ENCODE measurements around the gene SIGMAR1. TPM values are rescaled to one million over a fixed set of nuclear protein-coding genes. Genes with fewer than 3 reads are reported as not detected.

Gene SIGMAR1
- total and polyA plus RNA-seq, 10 donors: 19.4 to 39.7 (median 27.6) TPM

GRCh38 chr9:34651321-34651720 is 13.7 kb upstream of the SIGMAR1 start:
- Histone ChIP-seq H3K4me3 (peak overlapping the region in 2 of 8 donors; percentile 24 to 48), H3K27me3 (replicated peaks in 1 of 7) (no peaks in the 10 kb centered on the region), H3K27ac (peak overlapping the region in 7 of 8 donors; percentile 51 to 70 (median 67)), H3K9me3 (no peaks in the 10 kb centered on the region), H3K4me1 (peaks cover 27 to 85% (median 48%) of the 10 kb centered on the region in 6 donors), H3K36me3 (peaks cover 0 to 38% (median 25%) of the 10 kb centered on the region in 6 donors)
- no peak for DNase-seq
- 57 to 81% (median 79%) methylated on average over 4 of the region's 4 CpGs for WGBS, 5 donors
- TF ChIP-seq, protein P1, sequence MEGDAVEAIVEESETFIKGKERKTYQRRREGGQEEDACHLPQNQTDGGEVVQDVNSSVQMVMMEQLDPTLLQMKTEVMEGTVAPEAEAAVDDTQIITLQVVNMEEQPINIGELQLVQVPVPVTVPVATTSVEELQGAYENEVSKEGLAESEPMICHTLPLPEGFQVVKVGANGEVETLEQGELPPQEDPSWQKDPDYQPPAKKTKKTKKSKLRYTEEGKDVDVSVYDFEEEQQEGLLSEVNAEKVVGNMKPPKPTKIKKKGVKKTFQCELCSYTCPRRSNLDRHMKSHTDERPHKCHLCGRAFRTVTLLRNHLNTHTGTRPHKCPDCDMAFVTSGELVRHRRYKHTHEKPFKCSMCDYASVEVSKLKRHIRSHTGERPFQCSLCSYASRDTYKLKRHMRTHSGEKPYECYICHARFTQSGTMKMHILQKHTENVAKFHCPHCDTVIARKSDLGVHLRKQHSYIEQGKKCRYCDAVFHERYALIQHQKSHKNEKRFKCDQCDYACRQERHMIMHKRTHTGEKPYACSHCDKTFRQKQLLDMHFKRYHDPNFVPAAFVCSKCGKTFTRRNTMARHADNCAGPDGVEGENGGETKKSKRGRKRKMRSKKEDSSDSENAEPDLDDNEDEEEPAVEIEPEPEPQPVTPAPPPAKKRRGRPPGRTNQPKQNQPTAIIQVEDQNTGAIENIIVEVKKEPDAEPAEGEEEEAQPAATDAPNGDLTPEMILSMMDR (IDR thresholded peaks at IDR 0.05 in 8 of 11, conservative IDR thresholded peaks at IDR 0.05 in 3 of 11): no peak
- intact Hi-C loops (cut with DNase I; ENCODE audit: low total_unique reads): no loop called here

- no peak for DNase-seq
- Histone ChIP-seq H3K4me1 (peaks cover 32 to 90% (median 53%) of the 10 kb centered on the region in 6 donors), H3K9me3 (no peaks in the 10 kb centered on the region), H3K27me3 (replicated peaks in 1 of 7) (no peaks in the 10 kb centered on the region), H3K36me3 (peaks cover 0 to 38% (median 25%) of the 10 kb centered on the region in 6 donors), H3K4me3 (no peak overlapping the region), H3K27ac (peak overlapping the region in 4 of 8 donors; percentile 61 to 70 (median 69))
- 40 to 89% (median 74%) methylated on average over 5 of the region's 5 CpGs for WGBS, 5 donors
- no peak for TF ChIP-seq POLR2A (IDR thresholded peaks at IDR 0.05)
- TF ChIP-seq POLR2AphosphoS5 (IDR thresholded peaks at IDR 0.05): peak in 1 of 3 donors; percentile 15
- intact Hi-C loops (cut with DNase I; ENCODE audit: low total_unique reads): no loop called here
These were observed 13.2 kb upstream of the SIGMAR1 start for GRCh38 chr9:34650816-34651215.

- peaks cover 0 to 38% (median 25%) of the 10 kb centered on the region in 6 donors for H3K36me3 ChIP-seq
- intact Hi-C loops (cut with DNase I; ENCODE audit: low total_unique reads): no loop called here
- H3K27me3 ChIP-seq (replicated peaks in 1 of 7): no peaks in the 10 kb centered on the region
- 90 to 96% (median 91%) methylated on average over 8 of the region's 8 CpGs for WGBS, 5 donors
- peaks cover 32 to 75% (median 41%) of the 10 kb centered on the region in 6 donors for H3K4me1 ChIP-seq
- H3K27ac ChIP-seq: no peak overlapping the region
- TF ChIP-seq POLR2A (IDR thresholded peaks at IDR 0.05): no peak
- no peak for TF ChIP-seq POLR2AphosphoS5 (IDR thresholded peaks at IDR 0.05)
- TF ChIP-seq, protein P1 (IDR thresholded peaks at IDR 0.05 in 8 of 11, conservative IDR thresholded peaks at IDR 0.05 in 3 of 11): no peak
- no peak overlapping the region for H3K4me3 ChIP-seq
- DNase-seq: no peak
- H3K9me3 ChIP-seq: no peaks in the 10 kb centered on the region
These were observed 11.1 kb upstream of the SIGMAR1 start for GRCh38 chr9:34648673-34649072.

DNA sequence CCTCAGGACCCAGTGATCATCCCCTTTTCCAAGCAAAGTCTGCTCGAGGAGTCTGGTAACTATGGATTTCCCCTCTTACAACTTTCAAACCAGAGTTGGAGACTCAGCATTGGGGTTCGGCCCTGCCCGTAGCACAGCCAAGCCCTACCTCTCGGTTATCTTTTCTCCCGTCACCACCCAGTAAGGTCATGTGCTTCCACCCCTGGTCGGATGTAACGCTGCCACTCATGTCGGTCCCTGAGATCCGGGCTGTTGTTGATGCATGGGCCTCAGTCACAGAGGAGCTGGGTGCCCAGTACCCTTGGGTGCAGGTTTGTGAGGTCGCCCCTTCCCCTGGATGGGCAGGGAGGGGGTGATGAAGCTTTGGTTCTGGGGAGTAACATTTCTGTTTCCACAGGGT is 10.1 kb upstream of the SIGMAR1 start:
- Histone ChIP-seq H3K27ac (peak overlapping the region in 6 of 8 donors; percentile 85 to 95 (median 90)), H3K36me3 (peaks cover 0 to 38% (median 25%) of the 10 kb centered on the region in 6 donors), H3K4me1 (peaks cover 23 to 64% (median 32%) of the 10 kb centered on the region in 6 donors), H3K4me3 (peak overlapping the region; percentile 68 to 99 (median 90)), H3K9me3 (no peaks in the 10 kb centered on the region), H3K27me3 (replicated peaks in 1 of 7) (no peaks in the 10 kb centered on the region)
- DNase-seq: no peak
- 55 to 74% (median 67%) methylated on average over 10 of the region's 10 CpGs for WGBS, 5 donors
- TF ChIP-seq POLR2A (IDR thresholded peaks at IDR 0.05): no peak
- TF ChIP-seq POLR2AphosphoS5 (IDR thresholded peaks at IDR 0.05): no peak
- TF ChIP-seq, protein P1 (IDR thresholded peaks at IDR 0.05 in 8 of 11, conservative IDR thresholded peaks at IDR 0.05 in 3 of 11): no peak
- intact Hi-C loops (cut with DNase I; ENCODE audit: low total_unique reads): no loop called here

All from spleen (tissue), 11 donors.